Osteoblast (primary cell): ENCODE results near the gene HOXB8. TPM values are rescaled to one million over a fixed set of nuclear protein-coding genes. Genes with fewer than 3 reads are reported as not detected.

Experiments used
- DNase-seq: peaks from one replicate; pipeline ENCODE4 v3.0.0; 2011; ENCODE audit warnings: low spot score, mixed read lengths; ENCODE audit not compliant: insufficient read length; ENCODE audit errors: missing footprints
- H2AFZ ChIP-seq: 2 replicates; pipeline ENCODE4 v1.6.0; 2011; ENCODE audit warnings: mild to moderate bottlenecking, low read length
- H3K27ac ChIP-seq: 2 replicates; pipeline ENCODE4 v1.5.1; 2011; ENCODE audit warnings: mild to moderate bottlenecking, low read depth, low read length, moderate library complexity
- H3K27me3 ChIP-seq: 2 replicates; pipeline ENCODE4 v1.6.0; 2012; ENCODE audit warnings: mild to moderate bottlenecking, control low read depth, inconsistent platforms, low read length, moderate library complexity; ENCODE audit not compliant: insufficient read depth
- H3K36me3 ChIP-seq: 2 replicates; pipeline ENCODE4 v1.5.1; 2011; ENCODE audit warnings: mild to moderate bottlenecking, low read length, control low read depth, moderate library complexity; ENCODE audit not compliant: insufficient read depth
- H3K4me1 ChIP-seq: 2 replicates; pipeline ENCODE4 v1.5.1; 2011; ENCODE audit warnings: mild to moderate bottlenecking, low read length, control low read depth, moderate library complexity; ENCODE audit not compliant: insufficient read depth
- H3K4me2 ChIP-seq: 2 replicates; pipeline ENCODE4 v1.6.0; 2011; ENCODE audit warnings: mild to moderate bottlenecking, low read length; ENCODE audit not compliant: insufficient read depth
- H3K4me3 ChIP-seq: fragments of 200-600 bp; sonication (generic); 3 replicates; pipeline ENCODE4 v1.5.1; 2012; ENCODE audit warnings: mild to moderate bottlenecking, low read length, inconsistent platforms; ENCODE audit not compliant: insufficient read depth
- H3K79me2 ChIP-seq: 2 replicates; pipeline ENCODE4 v1.6.0; 2012; ENCODE audit warnings: mild to moderate bottlenecking, low read length, control low read depth, inconsistent platforms; ENCODE audit not compliant: insufficient read depth
- H3K9me3 ChIP-seq: 2 replicates; pipeline ENCODE4 v1.5.1; 2011; ENCODE audit warnings: low read depth, low read length, control low read depth
- H4K20me1 ChIP-seq: 2 replicates; pipeline ENCODE4 v1.6.0; 2012; ENCODE audit warnings: mild to moderate bottlenecking, low read length, control low read depth; ENCODE audit not compliant: insufficient read depth
- total RNA-seq: library from RNA; depleted of rRNA; stranded (reverse); fragments of >200 nt; gene quantifications from 2 replicates; pipeline ENCODE4 v1.2.3, GENCODE V29; 2012
- TF ChIP-seq, protein P1 (sequence below): IDR thresholded peaks from 2 replicates; pipeline ENCODE4 v1.5.1; 2011; ENCODE audit warnings: mild to moderate bottlenecking, low read depth, low read length, moderate library complexity; ENCODE audit errors: extremely low read depth

HOXB8 gene
- total RNA-seq, 1 donor: not detected

GRCh38 chr17:48639982-48640857, 25.1 kb upstream of the HOXB8 start:
- Histone ChIP-seq H3K4me3 (no peak overlapping the region), H3K79me2 (no peaks in the 10 kb centered on the region), H3K4me1 (no peaks in the 10 kb centered on the region), H3K9me3 (no peaks in the 10 kb centered on the region), H4K20me1 (no peaks in the 10 kb centered on the region), H3K4me2 (no peak overlapping the region), H2AFZ (no peak overlapping the region), H3K27ac (no peak overlapping the region), H3K36me3 (no peaks in the 10 kb centered on the region), H3K27me3 (peaks cover 100% of the 10 kb centered on the region)
- TF ChIP-seq, protein P1, sequence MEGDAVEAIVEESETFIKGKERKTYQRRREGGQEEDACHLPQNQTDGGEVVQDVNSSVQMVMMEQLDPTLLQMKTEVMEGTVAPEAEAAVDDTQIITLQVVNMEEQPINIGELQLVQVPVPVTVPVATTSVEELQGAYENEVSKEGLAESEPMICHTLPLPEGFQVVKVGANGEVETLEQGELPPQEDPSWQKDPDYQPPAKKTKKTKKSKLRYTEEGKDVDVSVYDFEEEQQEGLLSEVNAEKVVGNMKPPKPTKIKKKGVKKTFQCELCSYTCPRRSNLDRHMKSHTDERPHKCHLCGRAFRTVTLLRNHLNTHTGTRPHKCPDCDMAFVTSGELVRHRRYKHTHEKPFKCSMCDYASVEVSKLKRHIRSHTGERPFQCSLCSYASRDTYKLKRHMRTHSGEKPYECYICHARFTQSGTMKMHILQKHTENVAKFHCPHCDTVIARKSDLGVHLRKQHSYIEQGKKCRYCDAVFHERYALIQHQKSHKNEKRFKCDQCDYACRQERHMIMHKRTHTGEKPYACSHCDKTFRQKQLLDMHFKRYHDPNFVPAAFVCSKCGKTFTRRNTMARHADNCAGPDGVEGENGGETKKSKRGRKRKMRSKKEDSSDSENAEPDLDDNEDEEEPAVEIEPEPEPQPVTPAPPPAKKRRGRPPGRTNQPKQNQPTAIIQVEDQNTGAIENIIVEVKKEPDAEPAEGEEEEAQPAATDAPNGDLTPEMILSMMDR: no peak
- DNase-seq: peak; percentile 63

DNA sequence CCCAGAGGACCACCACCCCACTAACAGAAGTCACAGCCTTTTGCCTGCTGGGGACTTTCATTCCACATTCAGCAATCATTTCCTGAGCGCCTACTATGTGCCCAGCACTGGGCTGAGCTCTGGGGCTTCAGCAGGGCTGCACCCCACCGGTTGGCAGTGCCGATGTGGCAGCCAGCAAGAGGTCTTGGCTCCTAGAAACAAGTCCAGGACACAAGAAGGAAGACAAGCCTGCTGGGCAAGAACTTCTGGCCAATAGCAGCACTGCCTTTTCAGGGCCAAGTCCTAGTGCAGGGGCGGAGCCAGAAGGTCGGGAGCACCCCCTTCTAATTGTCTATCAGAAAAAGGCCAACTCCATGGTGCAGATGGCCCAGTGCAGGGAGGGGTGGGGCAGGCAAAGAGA, 24.0 kb upstream of the HOXB8 start:
- no peaks in the 10 kb centered on the region for H3K79me2 ChIP-seq
- H3K36me3 ChIP-seq: no peaks in the 10 kb centered on the region

DNA sequence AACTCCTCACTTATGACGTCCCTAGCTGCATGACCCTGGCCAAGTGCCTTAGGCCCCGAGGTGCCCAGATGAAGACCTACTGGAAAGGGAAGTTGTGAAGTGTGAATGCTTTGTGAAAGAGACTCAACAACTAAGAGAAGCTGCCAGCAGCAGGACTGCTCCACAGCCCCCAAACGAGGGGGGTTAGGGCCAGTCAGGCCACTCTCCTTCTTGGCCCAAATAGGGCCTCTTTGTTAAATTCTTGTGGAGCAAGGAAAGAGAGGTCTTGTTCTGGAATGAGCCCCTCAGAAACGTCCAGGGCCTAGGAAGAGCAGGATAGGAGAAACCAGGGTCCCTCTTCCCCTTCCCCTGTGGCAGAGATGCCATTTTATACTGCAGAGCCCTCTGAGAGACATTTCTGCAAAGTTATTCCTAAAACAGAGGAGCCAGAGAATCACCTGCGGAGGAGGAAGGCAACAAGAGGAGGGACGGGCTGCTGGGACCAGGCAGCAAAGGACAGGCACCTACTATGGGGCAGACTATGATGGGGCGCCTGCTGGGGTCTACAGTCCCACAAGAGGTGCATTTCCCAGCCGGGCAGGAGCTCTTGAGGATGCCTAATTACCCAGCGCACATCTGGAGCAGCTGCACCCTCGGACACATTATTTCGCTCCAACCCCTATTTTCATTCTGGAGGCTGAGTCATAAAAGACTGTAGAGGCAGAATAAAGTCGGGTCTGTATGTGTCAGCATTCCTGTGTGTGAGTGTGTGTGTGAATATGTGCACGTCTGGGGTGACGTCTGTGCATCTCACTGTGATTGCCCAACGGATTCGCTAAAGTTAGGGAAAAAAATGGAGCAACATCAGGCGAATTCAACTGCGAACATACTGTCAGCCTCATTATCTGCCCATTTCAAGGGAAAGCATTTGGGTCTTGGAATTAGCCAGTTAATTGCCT, 22.5 kb upstream of the HOXB8 start:
- Histone ChIP-seq H3K9me3 (no peaks in the 10 kb centered on the region), H3K4me1 (no peaks in the 10 kb centered on the region), H3K36me3 (no peaks in the 10 kb centered on the region), H3K79me2 (no peaks in the 10 kb centered on the region), H3K4me3 (no peak overlapping the region), H3K27me3 (peaks cover 100% of the 10 kb centered on the region), H2AFZ (no peak overlapping the region), H3K27ac (no peak overlapping the region), H3K4me2 (no peak overlapping the region), H4K20me1 (peaks cover 2% of the 10 kb centered on the region)
- TF ChIP-seq, protein P1: no peak
- peak; percentile 97 for DNase-seq

More for the DNA sequence above, 24.0 kb upstream of the HOXB8 start:
- TF ChIP-seq, protein P1: no peak
- Histone ChIP-seq H2AFZ (no peak overlapping the region), H3K9me3 (no peaks in the 10 kb centered on the region), H3K27ac (no peak overlapping the region), H3K27me3 (peaks cover 100% of the 10 kb centered on the region), H4K20me1 (no peaks in the 10 kb centered on the region), H3K4me2 (no peak overlapping the region), H3K4me1 (no peaks in the 10 kb centered on the region), H3K4me3 (no peak overlapping the region)
- DNase-seq: peak; percentile 11
